Aorta (tissue), 5 donors: Measurements from ENCODE around the gene TBX10. TPM values are rescaled to one million over a fixed set of nuclear protein-coding genes. Genes with fewer than 3 reads are reported as not detected.

Experiments
- ATAC-seq: fragments of 200-7000 bp; cut with Tn5 transposase; one replicate; pipeline ENCODE4 v1.9.1; 2022; ENCODE audit warnings: moderate library complexity; ENCODE audit not compliant: low FRiP score
- DNase-seq, 2 donors: peaks; one replicate each; pipeline ENCODE4 v3.0.0-alpha.2; 2020
- H3K27ac ChIP-seq, 2 donors: one replicate each; pipeline ENCODE4 v1.5.1; 2013; ENCODE audit warnings: low read length in 2 of 2, mild to moderate bottlenecking in 2 of 2, moderate library complexity in 2 of 2, control low read depth in 1 of 2, inconsistent platforms in 1 of 2, low read depth in 1 of 2
- H3K27me3 ChIP-seq, 2 donors: one replicate each; pipeline ENCODE4 v1.6.1; 2013; ENCODE audit warnings: control low read depth in 1 of 2, low read length in 1 of 2, mild to moderate bottlenecking in 1 of 2, moderate library complexity in 1 of 2; ENCODE audit not compliant: insufficient read depth in 2 of 2, control insufficient read depth in 1 of 2
- H3K36me3 ChIP-seq, 2 donors: one replicate each; pipeline ENCODE4 v1.6.1; 2013; ENCODE audit warnings: control low read depth in 1 of 2, low read length in 1 of 2, mild to moderate bottlenecking in 1 of 2; ENCODE audit not compliant: insufficient read depth in 2 of 2, control insufficient read depth in 1 of 2
- H3K4me1 ChIP-seq, 2 donors: one replicate each; pipeline ENCODE4 v1.6.1; 2013; ENCODE audit warnings: low read length in 2 of 2, control low read depth in 1 of 2, mild to moderate bottlenecking in 1 of 2, moderate library complexity in 1 of 2; ENCODE audit not compliant: insufficient read depth in 2 of 2, control insufficient read depth in 1 of 2
- H3K4me3 ChIP-seq, 2 donors: one replicate each; pipeline ENCODE4 v1.5.1; 2013; ENCODE audit warnings: low read length in 2 of 2, control low read depth in 1 of 2, mild to moderate bottlenecking in 1 of 2
- H3K9me3 ChIP-seq: one replicate; pipeline ENCODE4 v1.6.1; 2013; ENCODE audit warnings: mild to moderate bottlenecking, low read length; ENCODE audit not compliant: control insufficient read depth
- WGBS, 2 donors: extraction: QIAGEN DNeasy Blood & Tissue Kit; methylation state at CpG; one replicate each; pipeline ENCODE4 v1.1.7; 2013; 5-methylcytosine and 5-hydroxymethylcytosine counted together
- intact Hi-C, 2 donors: fragments of 100-400 bp; cut with DNase I; formaldehyde crosslinking; loops; one replicate each; pipeline versions ENCODE4 v1.14.2 to v1.15.0; 2022
- polyA plus RNA-seq, 2 donors: library from polyadenylated mRNA; stranded (reverse); fragments of 200-250 nt; gene quantifications; one replicate each; pipeline ENCODE4 v1.2.3, GENCODE V29; 2013
- total RNA-seq, 2 donors: library from RNA; stranded (reverse); fragmentation: NEBNext Ultra II Directional; extraction: Animal tissue kit (Norgen Biotek cat#: 25700); gene quantifications; one replicate each; pipeline ENCODE4 v1.2.1, GENCODE V29; 2021
- donor health status: healthy with polysubstance abuse.
- donor health status: Bipolar disorder and iron deficiency.
- donor health status: DM: no; HTN: no; CAD: no.
- donor health status: DM: no; HTN: no; CAD: no.
- donor health status: DM: yes; HTN: yes; CAD: no.

TBX10 gene
- total and polyA plus RNA-seq, 4 donors = 0.23 to 5.4 TPM; not detected in 2

GRCh38 chr11:67610302-67610868 is 29.2 kb downstream of the TBX10 start:
- WGBS, 2 donors = 84 to 89% methylated on average over 15 of the region's 15 CpGs
- H3K9me3 ChIP-seq = no peaks in the 10 kb centered on the region
- no peaks in the 10 kb centered on the region for H3K36me3 ChIP-seq
- no peak overlapping the region for H3K4me3 ChIP-seq
- ATAC-seq (no peak), DNase-seq (peak in 1 of 2 donors; percentile 73)
- intact Hi-C loops = no loop called here
- H3K27me3 ChIP-seq = no peaks in the 10 kb centered on the region
- H3K4me1 ChIP-seq = no peaks in the 10 kb centered on the region
- H3K27ac ChIP-seq = no peak overlapping the region

DNA sequence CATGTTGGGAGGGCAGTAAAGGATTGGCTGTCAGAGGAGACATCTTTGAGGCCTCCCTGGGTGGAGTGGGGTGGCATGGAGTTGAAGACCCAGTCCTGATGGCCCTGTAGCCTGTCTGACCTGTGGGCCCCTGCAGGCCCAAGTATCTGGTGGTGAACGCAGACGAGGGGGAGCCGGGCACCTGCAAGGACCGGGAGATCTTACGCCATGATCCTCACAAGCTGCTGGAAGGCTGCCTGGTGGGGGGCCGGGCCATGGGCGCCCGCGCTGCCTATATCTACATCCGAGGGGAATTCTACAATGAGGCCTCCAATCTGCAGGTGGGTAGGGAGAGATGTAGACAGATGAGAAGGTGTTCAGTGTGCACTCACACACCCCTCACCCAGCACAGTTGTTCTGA is 30.2 kb downstream of the TBX10 start:
- no peaks in the 10 kb centered on the region for H3K9me3 ChIP-seq
- H3K27me3 ChIP-seq = no peaks in the 10 kb centered on the region
- 89 to 90% methylated on average over 10 of the region's 10 CpGs for WGBS, 2 donors
- intact Hi-C loops = no loop called here
- no peaks in the 10 kb centered on the region for H3K4me1 ChIP-seq
- DNase-seq (no peak), ATAC-seq (no peak)
- no peak overlapping the region for H3K27ac ChIP-seq
- H3K36me3 ChIP-seq = no peaks in the 10 kb centered on the region
- no peak overlapping the region for H3K4me3 ChIP-seq

DNA sequence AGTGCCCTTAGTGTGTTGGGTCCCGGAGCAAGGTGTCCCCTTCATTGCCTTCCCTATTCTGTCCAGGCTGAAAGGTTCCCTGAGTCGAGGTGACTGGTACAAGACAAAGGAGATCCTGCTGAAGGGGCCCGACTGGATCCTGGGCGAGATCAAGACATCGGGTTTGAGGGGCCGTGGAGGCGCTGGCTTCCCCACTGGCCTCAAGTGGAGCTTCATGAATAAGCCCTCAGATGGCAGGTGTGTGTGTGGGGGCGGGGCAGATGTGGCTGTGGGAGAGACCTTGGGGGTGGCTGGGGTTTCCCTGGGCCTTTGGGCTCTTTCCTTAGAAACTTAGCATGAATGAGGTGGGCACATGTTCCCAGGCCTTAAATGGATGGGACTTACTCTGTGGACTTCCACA is 31.1 kb downstream of the TBX10 start:
- WGBS, 2 donors = 91 to 93% methylated on average over 8 of the region's 8 CpGs
- intact Hi-C loops = no loop called here
- no peaks in the 10 kb centered on the region for H3K4me1 ChIP-seq

DNA sequence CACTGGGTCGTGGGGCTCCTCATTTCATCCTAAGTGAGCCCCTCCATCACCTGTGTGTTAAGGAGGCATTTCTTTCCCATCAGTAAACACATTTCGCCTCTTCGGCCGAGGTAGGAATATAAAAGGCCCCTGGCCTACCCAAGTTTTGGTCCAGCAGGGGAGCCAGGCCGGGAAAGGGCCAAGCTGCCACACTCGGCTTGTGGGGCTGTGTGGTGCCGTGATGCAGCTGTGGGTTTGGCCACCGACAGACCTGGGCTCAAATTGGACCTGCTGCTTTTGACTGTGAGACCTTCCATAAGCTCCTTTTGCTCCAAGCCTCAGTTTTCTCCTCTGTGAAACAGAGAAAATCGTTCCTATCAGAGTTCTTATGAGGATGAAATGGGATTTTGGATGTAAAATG is 32.1 kb downstream of the TBX10 start:
- WGBS, 2 donors = 45 to 51% methylated on average over 9 of the region's 9 CpGs
- Histone ChIP-seq H3K27me3 (no peaks in the 10 kb centered on the region), H3K4me1 (no peaks in the 10 kb centered on the region), H3K27ac (no peak overlapping the region), H3K4me3 (peak overlapping the region; percentile 52 to 80), H3K9me3 (no peaks in the 10 kb centered on the region), H3K36me3 (no peaks in the 10 kb centered on the region)
- intact Hi-C loops = no loop called here
- ATAC-seq = no peak
- no peak for DNase-seq

More for the DNA sequence above, 31.1 kb downstream of the TBX10 start:
- Histone ChIP-seq H3K9me3 (no peaks in the 10 kb centered on the region), H3K4me3 (no peak overlapping the region), H3K27me3 (no peaks in the 10 kb centered on the region), H3K27ac (no peak overlapping the region), H3K36me3 (no peaks in the 10 kb centered on the region)
- ATAC-seq (no peak), DNase-seq (no peak)

GRCh38 chr11:67606492-67607295 is 32.9 kb downstream of the TBX10 start, which contains the start of gene NDUFV1:
Gene NDUFV1, plus strand, starts transcription at chr11:67606936. Its CDS starts 69 bp downstream, at chr11:67607005.
- DNase-seq (peak; percentile 99), ATAC-seq (peak; percentile 97)
- no peaks in the 10 kb centered on the region for H3K4me1 ChIP-seq
- 0 to 1% methylated on average over 64 to 69 of the region's 69 CpGs for WGBS, 2 donors
- H3K27me3 ChIP-seq = no peaks in the 10 kb centered on the region
- no peaks in the 10 kb centered on the region for H3K9me3 ChIP-seq
- peak within 1 kb of the TSS; percentile 15 to 45 for H3K27ac ChIP-seq
- intact Hi-C loops = no loop called here
- H3K4me3 ChIP-seq = peak within 1 kb of the TSS; percentile 52 to 80
- H3K36me3 ChIP-seq = no peaks in the 10 kb centered on the region

GRCh38 chr11:67606093-67606491 is 33.5 kb downstream of the TBX10 start:
- no peak for ATAC-seq

GRCh38 chr11:67605231-67606011 is 34.1 kb downstream of the TBX10 start:
- H3K27me3 ChIP-seq = no peaks in the 10 kb centered on the region
- WGBS, 2 donors = 48 to 58% methylated on average over 11 of the region's 11 CpGs
- DNase-seq = no peak
- intact Hi-C loops = no loop called here
- no peaks in the 10 kb centered on the region for H3K4me1 ChIP-seq
- no peaks in the 10 kb centered on the region for H3K9me3 ChIP-seq
- H3K4me3 ChIP-seq = no peak overlapping the region
- ATAC-seq = no peak
- no peaks in the 10 kb centered on the region for H3K36me3 ChIP-seq
- no peak overlapping the region for H3K27ac ChIP-seq

More at GRCh38 chr11:67606093-67606491, 33.5 kb downstream of the TBX10 start:
- Histone ChIP-seq H3K27ac (peak overlapping the region; percentile 6 to 15), H3K4me1 (no peaks in the 10 kb centered on the region), H3K36me3 (no peaks in the 10 kb centered on the region), H3K9me3 (no peaks in the 10 kb centered on the region), H3K27me3 (no peaks in the 10 kb centered on the region), H3K4me3 (peak overlapping the region; percentile 5 to 18)
- DNase-seq = peak; percentile 49 to 76
- intact Hi-C loops = no loop called here
- 14 to 18% methylated on average over 17 of the region's 17 CpGs for WGBS, 2 donors

DNA sequence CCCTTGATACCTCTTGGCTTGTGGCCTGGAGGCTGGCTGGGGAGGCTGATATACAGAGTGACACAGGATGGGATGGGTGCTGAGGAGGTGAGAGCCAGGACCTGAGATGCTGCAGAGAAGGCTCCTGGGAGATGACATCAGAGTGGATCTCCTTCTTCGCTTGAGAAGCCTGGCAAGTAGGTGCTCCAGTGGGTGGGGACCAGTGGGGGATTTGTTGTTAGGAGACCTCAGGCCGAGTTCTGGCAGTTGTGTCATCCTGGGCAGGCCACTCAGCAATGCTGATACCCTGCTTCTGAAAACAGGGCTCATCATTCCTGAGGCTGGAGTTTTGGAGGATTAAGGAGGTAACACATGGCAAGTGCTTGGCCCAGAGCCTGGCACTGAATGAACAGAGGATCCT is 34.7 kb downstream of the TBX10 start:
- Histone ChIP-seq H3K27ac (no peak overlapping the region), H3K9me3 (no peaks in the 10 kb centered on the region), H3K36me3 (no peaks in the 10 kb centered on the region), H3K27me3 (no peaks in the 10 kb centered on the region), H3K4me3 (no peak overlapping the region), H3K4me1 (no peaks in the 10 kb centered on the region)
- 80 to 90% methylated on average over 2 of the region's 2 CpGs for WGBS, 2 donors
- intact Hi-C loops = no loop called here
- ATAC-seq = no peak
- no peak for DNase-seq
